Stimulated activated CD8-positive, alpha-beta memory T cell treated with anti-CD3 and anti-CD28 coated beads, Interleukin-4, amount 100 ng/mL, for 1 hour (primary cell): ENCODE results near the gene IGF1R.
A peak's percentile ranks its signal among the peaks of the same experiment; 100 is the strongest.

Source experiments
- DNase-seq, 2 donors: peaks; one replicate each; pipeline ENCODE4 v3.0.0-alpha.2; 2020; ENCODE audit warnings: low read depth in 2 of 2, low spot score in 1 of 2

The IGF1R gene

DNA sequence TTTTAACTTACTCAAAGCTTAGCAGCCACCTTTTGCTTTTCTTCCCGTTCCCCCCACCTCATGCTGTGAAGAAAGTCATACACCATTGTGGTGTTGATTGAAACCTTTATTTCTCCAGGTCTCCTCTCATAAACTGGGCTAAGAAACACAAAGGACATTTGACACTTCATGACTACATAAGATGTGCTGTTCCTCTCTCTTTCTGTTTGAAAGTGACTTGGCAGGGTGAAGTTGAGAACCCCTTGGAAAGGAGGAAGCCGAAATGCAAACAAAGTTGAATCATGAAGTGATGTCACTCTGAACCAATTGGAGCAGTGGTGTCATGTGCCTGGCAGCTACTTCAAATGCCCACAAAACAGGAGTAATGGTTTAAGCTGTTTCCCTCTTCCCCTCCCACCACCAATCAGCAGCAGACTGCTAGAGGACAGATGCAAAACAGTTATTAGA lies 174.7 kb downstream of the IGF1R start:
- DNase-seq: no peak

DNA sequence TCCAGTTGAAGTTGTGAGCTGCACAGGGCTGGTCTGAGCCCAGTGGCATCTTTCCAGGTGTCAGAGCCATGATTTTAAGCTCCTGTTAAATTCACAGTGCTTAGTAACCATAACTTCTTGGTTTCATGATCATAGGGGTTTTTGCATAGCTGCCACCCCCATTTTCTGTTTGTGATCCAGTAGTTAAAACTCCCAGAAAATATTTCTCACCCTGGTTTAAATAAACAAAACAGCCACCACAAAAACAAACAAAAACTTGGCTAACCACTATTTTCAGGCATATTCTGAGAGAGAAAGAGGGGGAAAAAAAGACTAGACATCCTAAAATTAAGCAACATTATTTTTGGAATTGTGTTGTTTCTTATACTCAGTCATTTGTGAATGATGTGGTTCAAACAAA lies 175.3 kb downstream of the IGF1R start:
- no peak for DNase-seq

DNA sequence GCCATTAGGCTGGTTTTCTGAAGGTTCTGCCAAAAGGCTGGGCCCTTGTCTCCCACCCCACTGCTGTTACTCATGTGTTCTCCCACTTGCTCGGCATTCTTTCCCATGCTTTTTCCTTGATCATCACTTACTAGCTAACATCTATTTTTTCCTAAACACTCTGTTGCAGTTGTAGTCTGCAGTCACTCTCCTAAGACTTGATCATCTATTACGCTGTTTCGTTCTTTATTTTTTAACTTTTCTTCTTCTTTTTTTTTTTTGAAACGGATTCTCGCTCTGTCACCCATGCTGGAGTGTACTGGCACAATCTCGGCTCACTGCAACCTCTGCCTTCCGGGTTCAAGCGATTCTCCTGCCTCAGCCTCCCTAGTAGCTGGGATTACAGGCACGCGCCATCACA lies 176.3 kb downstream of the IGF1R start:
- no peak for DNase-seq

DNA sequence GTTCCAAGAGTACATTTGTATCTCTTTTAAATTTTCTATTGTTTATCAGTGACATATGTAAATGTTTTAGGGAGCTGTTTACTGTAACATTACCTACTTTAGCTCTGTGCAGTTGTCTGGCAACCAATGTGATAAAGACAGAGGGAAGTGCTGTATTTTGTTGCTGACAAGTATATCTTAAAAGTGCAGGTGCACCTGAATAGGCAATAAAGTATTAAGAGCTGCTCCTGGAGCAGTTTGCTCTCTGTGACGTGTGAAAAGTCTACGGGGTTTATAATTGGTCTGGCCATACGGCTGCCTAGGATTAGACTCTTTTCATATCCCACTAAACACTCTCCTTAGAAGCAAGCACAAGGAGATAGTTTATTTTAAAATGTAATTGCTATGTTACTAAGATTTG lies 178.3 kb downstream of the IGF1R start:
- no peak for DNase-seq

GRCh38 chr15:98827217-98827616 lies 178.9 kb downstream of the IGF1R start:
- DNase-seq: no peak

DNA sequence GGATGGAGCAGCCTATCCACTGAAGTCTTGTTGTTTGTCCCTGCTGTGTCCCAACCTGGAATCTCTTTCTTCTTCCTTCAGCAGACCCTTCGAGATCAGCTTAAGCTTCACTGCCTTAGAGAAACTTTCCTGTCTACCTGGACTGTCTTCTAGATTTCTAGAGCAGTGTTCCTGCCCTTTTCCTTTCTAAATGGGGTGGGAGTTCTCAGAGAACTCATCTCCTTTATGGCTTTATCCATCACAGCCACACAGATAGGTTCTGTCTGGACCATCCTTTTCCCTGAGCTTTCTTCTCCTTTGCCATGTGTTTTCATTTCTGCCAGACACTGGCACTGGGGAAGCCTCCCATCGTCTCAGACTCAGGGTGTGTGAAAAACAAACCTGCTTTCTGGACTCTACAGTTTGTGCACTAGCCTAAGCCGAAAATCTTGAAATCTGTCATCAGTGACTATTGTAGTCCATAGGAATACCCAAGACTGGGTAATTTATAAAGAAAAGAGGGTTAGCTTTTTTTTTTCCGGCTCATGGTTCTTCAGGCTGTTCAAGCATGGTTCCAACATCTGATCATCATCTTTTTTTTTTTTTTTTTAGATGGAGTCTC lies 181.8 kb downstream of the IGF1R start:
- DNase-seq: no peak

DNA sequence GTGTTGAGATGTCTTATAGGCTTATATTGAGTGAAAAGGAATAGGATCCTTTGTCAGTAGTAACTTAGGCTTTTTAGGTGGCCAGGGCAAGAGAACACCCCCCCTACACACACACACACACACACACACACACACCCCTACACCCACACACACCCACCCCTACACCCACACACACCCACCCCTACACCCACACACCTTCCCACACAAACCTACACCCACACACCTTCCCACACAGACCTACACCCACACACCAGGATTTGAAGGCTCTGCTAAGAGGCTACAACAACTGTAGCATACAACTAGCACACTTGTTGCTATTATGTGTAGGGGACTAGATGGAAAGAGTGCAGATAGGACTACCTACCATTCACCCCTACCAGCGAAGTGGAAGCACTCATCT lies 186.6 kb downstream of the IGF1R start:
- DNase-seq: no peak

DNA sequence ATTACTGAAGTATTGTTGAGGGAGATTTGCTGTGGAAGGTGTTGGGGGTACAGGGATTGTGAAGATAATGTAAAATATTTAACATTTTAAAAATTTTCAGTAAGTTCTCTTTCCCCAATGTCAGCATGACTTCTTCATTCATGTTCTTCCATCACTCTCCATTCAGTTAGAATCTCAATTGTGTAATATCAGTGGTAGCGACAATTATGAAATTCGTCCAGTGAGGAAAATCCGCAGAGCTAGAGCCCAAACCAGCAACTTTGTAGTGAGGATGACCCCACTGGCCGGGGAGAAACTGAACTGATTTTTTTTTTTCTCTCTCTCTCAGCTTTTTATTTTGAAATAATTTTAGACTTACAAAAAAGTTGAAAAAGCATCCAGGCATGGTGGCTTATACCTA lies 187.5 kb downstream of the IGF1R start:
- no peak for DNase-seq

DNA sequence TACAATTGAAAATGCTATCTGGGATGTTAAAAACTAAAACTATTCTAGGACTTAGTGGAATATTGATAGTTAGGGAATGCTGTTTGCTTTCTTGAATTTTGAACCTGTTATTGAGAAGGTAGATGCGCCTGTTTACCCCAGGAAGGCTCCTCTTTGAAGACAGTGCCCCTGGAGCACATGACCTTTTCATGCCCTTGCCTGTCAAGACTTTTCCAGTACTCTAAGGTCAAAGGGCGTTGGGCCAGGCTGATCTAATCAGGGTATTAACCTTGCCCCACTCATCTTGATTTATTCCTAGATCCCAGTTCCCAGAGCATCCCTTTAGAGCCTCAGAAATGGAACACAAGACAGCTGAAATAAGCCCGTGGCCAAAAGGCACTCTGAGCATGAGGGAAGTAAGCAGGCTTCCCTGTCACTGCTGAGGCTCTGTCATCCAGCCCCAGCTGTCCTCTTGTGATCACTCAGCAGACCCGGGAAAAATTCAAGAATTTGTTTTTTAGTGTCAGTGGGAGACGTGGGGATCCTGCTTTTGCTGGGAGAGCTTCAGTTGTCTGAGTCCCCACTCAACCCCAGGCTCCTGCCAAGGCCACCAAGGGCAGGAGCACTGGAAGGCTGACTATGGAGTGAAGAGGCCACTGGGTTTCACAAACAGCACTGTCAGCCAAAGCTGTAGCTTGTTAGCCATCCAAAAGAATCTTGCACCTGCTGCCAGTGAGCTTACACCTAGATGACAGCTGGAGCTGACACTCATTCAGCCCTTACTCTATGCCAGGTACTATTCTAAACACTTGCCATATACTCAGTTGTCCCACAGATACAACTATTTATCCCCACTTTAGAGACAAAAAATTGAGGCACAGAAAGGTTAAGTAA lies 190.3 kb downstream of the IGF1R start:
- DNase-seq: no peak

DNA sequence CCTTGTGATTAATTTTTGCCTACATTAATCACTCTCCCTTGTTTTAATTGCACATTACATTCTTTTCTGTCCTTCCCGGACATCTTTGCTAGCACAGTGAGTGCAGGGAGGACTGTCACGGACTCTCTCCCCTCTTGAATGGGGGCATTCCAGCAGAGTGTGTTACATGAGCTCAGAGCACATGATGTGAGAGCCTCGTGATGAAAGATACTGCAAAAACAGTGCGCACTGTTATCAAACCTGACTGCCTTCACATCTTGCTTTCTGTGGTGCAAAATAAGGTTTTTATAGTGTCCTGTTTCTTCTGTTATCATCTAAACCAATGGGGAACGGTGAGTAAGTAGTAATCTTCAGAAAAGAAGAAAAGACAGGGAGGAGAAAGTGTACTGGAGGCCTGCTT lies 191.7 kb downstream of the IGF1R start:
- no peak for DNase-seq

- no peak for DNase-seq
Measured at GRCh38 chr15:98841419-98841970, 193.2 kb downstream of the IGF1R start.

DNA sequence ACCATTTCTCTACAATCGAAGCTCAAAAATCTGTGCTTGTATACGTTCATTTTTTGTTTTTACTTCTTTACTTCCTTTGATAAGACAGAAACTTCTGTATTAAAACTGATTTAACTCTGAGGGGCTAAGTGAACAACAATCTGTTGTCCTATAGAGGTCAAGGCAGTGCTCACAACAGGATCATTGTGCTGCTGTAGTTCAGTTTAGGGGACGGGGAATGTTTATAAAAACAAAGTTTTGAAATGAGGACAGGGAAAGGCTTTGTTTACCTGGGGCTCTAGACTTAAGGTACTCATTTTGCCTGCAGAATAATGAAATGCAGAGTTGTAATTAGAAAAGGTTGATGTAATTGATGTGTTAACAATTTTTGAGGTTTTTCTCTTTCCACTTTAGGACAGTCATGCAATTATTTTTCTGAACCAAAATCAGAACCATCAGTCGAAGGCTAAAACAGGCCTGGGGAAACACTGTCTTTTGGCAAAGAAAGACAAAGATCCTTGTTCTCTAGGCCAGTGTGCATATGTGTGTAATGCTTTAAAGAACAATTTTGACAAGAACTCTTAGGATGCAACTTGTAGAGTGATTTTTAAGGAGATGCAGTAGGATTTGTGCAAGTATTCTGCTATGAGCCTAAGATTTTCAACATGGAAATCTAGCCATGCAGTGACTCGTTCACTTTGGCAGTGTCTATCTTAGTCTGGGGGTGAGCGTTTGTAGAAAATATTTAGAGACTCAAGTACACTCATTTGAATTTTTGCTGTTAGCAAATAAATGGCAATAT lies 194.0 kb downstream of the IGF1R start:
- no peak for DNase-seq

DNA sequence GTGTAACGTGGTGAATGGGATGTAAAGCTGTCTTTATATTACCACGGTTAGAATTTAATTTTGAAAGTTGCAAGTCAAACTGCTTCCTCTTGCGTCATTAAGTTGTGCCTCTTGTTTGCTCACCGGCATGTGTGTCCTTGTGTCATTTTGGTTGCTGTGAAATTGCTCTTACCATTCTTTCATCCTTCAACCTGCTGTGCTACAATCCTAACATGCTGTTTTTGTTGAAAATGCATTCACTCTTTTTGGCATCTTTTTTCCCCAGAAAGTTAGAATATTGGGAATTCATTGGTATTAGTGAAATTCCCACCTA lies 194.6 kb downstream of the IGF1R start:
- no peak for DNase-seq

DNA sequence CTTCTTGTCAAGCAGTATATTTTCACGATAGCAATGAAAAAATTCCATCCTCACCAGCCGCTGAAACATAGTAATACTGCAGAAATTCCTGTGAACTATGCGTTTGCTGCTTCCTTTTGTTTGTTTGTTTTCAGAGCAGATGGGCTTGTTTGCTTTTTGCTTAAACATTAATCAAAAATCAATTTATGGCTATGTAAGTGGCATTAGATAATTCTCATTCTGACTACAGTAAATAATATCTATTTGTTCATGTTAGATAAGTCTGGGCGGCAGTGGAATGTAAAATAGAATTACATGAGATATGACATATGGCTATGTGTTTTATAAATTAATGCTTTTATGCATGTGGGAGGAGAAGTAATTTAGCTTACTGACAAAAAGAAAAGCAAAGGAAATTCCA lies 195.5 kb downstream of the IGF1R start:
- DNase-seq: no peak

GRCh38 chr15:98844261-98844660 lies 195.9 kb downstream of the IGF1R start:
- DNase-seq: no peak

- DNase-seq: no peak
Measured at GRCh38 chr15:98845138-98845884, 197.0 kb downstream of the IGF1R start.

DNA sequence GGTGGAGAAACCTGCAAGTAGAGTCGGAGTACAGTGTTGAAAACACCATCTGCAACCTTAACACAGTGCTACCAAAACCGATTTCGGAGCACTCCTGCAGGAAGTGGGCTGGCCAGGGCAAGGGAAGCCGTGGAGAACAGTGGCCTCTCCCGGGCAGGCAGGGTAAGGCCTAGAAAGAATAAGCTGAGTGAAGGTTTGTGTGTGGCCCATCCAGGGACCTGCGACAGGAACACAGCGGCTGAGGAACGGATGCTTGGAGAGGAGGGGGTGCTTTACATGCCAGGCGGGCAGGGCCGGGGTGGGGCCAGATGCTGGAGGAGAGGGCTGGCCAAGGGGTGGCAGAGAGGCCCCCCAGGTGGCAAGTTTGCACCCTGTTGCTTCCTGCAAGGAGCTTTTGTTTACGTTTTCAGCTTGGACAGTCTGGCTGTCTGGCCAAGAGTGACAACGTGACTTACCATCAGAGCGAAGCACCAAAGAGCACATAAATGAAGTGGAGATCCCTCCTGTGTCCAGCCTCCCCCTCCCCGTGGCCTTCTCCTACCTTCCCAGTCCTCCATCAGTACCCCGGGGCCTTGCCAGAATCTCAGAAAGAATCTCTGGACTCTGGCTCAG lies 202.7 kb downstream of the IGF1R start:
- peak in 1 of 2 donors; percentile 40 for DNase-seq

- peak in 1 of 2 donors; percentile 35 for DNase-seq
Measured at GRCh38 chr15:98853161-98853560, 204.8 kb downstream of the IGF1R start.

DNA sequence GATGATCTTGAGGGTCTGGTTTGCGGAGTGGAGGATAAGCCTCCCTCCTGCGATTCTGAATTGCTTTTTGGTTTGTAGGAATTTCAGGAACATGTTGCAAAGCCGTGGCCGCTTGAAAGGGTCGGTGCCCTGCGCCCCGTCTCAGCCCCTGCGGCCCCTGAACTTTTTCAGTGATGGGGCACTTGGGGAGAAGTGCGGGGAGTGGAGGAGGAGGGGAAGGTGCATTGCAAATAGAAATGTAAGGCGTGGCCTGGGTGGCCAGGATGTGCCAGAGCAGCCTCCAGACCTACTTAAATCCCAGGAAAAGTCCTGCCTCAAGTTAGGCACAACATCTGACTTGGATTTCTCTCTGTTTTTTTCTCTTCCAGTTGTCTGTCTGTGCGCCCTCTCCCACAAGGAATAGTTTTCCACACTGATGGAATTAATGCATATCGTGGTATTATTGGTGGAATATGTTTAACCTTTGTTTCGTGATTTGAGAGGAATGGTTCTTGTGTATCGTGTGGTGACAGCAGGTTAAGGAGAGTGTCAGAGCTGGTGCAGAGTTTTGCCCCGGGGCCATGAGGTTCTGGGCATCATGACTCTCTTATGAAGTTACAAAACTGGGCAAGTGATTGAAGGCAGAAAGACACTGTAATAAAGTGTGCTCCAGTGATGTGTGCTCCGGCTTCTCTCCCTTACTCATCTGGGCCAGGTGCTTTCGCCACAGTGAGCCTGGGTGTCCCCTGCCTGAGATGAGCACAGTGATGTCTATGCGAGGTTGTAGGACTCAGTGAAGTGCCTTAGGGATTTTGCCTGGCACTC lies 205.5 kb downstream of the IGF1R start:
- DNase-seq: no peak

DNA sequence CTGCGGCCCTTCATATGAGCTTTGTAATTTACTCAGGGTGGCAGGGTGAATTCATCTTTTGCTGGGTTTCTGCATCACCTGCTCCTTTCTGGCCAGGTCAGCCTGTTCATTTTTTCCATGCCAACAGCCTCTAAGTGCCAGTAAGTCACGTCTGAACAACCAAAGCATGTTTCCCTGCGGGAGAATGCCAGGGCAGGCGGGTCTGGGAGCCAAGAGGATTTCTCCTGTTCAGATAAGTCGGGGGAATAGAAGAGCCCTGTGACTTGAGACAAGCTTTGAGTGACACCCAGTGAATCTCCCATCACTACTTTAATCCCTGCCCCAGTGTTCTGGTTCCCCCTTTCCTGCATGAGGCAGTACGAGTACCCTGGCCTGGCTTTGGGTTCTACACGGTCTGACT lies 206.2 kb downstream of the IGF1R start:
- no peak for DNase-seq
